HepG2 (cell line): ENCODE results near the gene MAFF. TPM values are rescaled to one million over a fixed set of nuclear protein-coding genes. Genes with fewer than 3 reads are reported as not detected.

Experiments used
- ETV6 ChIP-seq: sonication (generic); formaldehyde crosslinking; conservative IDR thresholded peaks from 2 replicates; pipeline ENCODE4 v1.4.0; 2020; ENCODE audit warnings: missing genetic modification reagents
- RNF2 ChIP-seq: fragments of 450-650 bp; conservative IDR thresholded peaks from 2 replicates; pipeline ENCODE4 v1.6.1; 2016; ENCODE audit warnings: low read depth
- SP140L ChIP-seq: sonication (generic); formaldehyde crosslinking; IDR thresholded peaks from 2 replicates; pipeline ENCODE4 v1.4.0; 2020; ENCODE audit warnings: missing genetic modification reagents, borderline replicate concordance
- YEATS2 ChIP-seq: sonication (generic); formaldehyde crosslinking; IDR thresholded peaks from 2 replicates; pipeline ENCODE4 v1.4.0; 2020; ENCODE audit warnings: missing genetic modification reagents, borderline replicate concordance
- ZFP1 ChIP-seq: IDR thresholded peaks from 2 replicates; pipeline ENCODE4 v1.6.1; 2016
- ZIK1 ChIP-seq: sonication (generic); formaldehyde crosslinking; IDR thresholded peaks from 2 replicates; pipeline ENCODE4 v1.5.0; 2020; ENCODE audit warnings: mild to moderate bottlenecking, low read depth, missing genetic modification reagents, borderline replicate concordance
- ZNF629 ChIP-seq: sonication (generic); formaldehyde crosslinking; conservative IDR thresholded peaks from 2 replicates; pipeline ENCODE4 v1.5.0; 2020; ENCODE audit warnings: missing genetic modification reagents
- ZNF782 ChIP-seq: sonication (generic); formaldehyde crosslinking; IDR thresholded peaks from 2 replicates; pipeline ENCODE4 v1.4.0; 2020; ENCODE audit warnings: missing genetic modification reagents, mild to moderate bottlenecking, borderline replicate concordance
- polyA plus RNA-seq, 8 experiments: library from polyadenylated mRNA; depleted of rRNA in 3 of 8; stranded (reverse) in 7 of 8; unstranded in 1 of 8; fragments of >200 nt; fragmentation: Illumina TruSeq in 4 of 8; extraction: Trizol in 4 of 8; gene quantifications; 2 replicates each; pipeline versions ENCODE4 v1.2.1 to v1.2.3, GENCODE V29; 2011 to 2016; ENCODE audit warnings: low read depth in 4 of 8, missing spikeins in 1 of 8, mixed read lengths in 1 of 8; ENCODE audit not compliant: insufficient read depth in 1 of 8
- total RNA-seq, 5 experiments: library from RNA; depleted of rRNA; stranded (reverse); fragments of >200 nt; fragmentation: Illumina TruSeq; extraction: Trizol; gene quantifications; 2 replicates each; pipeline ENCODE4 v1.2.3, GENCODE V29; 2016; ENCODE audit warnings: low read depth in 1 of 5
- TF ChIP-seq, protein P1 (sequence below): sonication (generic); formaldehyde crosslinking; IDR thresholded peaks from 2 replicates; pipeline ENCODE4 v1.4.0; 2020; ENCODE audit warnings: missing genetic modification reagents
- TF ChIP-seq, protein P2 (sequence below): sonication (generic); formaldehyde crosslinking; IDR thresholded peaks from 2 replicates; pipeline ENCODE4 v1.4.0; 2020; ENCODE audit warnings: mild to moderate bottlenecking, missing genetic modification reagents
- TF ChIP-seq, protein P3 (sequence below): sonication (generic); formaldehyde crosslinking; IDR thresholded peaks from 2 replicates; pipeline ENCODE4 v1.4.0; 2020; ENCODE audit warnings: mild to moderate bottlenecking, missing genetic modification reagents
- TF ChIP-seq, protein P4 (sequence below): sonication (generic); formaldehyde crosslinking; IDR thresholded peaks from 2 replicates; pipeline ENCODE4 v1.4.0; 2020; ENCODE audit warnings: low read depth, missing genetic modification reagents

Gene MAFF
- total and polyA plus RNA-seq, 2 of the 13 experiments (the other 11 are each of a cell fraction or from before 2014, with no cell fraction given) = 5.4 to 14.3 TPM

DNA sequence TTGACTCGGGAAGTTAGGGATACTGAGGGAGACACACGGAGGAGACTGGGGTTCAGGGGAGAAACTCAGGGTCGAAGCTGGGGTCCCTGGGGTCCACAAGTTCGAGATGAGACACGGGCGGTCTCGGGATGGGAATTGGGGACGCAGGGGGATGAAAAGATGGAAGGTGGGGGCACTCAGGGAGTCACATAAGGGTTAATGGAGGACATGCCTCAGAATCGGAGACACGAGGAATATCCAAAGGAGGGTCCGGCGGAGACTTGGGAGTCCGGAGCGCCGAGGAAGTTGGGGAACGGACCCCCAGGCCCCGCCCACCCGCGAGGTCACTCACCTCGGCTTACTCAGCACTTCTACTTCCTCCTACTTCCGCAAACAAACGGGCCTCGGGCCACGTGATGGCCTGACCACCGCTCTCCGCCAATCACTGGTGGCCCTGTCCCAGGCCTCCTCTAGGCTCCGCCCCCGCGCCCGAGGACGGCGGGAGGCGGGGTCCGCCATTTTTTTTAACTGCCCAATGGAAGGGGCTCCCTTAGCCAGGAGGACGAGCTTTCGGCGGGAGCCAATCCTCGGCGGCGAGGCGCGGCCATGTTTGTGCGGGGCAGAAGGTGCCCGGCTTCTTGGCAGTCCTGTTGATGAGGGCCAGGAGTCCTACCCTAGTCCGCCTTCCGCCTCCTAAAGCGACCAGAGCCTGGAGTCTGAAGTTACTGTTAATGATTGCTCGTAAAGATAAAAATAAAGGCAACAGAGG lies 20.2 kb upstream of the MAFF start, which contains the start of gene PLA2G6 (continued):
- TF ChIP-seq SP140L (CRISPR knock-in tag) (no peak), RNF2 (no peak), ZIK1 (CRISPR knock-in tag) (no peak), ZNF782 (CRISPR knock-in tag) (no peak; the same call in 1 of the 2 replicates), YEATS2 (CRISPR knock-in tag) (no peak), ZNF629 (CRISPR knock-in tag) (no peak), ETV6 (CRISPR knock-in tag) (0 out of 2 replicates have a peak, but pooled peaks have one; percentile 16), ZFP1 (no peak)
- TF ChIP-seq, protein P1, sequence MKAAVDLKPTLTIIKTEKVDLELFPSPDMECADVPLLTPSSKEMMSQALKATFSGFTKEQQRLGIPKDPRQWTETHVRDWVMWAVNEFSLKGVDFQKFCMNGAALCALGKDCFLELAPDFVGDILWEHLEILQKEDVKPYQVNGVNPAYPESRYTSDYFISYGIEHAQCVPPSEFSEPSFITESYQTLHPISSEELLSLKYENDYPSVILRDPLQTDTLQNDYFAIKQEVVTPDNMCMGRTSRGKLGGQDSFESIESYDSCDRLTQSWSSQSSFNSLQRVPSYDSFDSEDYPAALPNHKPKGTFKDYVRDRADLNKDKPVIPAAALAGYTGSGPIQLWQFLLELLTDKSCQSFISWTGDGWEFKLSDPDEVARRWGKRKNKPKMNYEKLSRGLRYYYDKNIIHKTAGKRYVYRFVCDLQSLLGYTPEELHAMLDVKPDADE (CRISPR knock-in tag) = no peak
- TF ChIP-seq, protein P2, sequence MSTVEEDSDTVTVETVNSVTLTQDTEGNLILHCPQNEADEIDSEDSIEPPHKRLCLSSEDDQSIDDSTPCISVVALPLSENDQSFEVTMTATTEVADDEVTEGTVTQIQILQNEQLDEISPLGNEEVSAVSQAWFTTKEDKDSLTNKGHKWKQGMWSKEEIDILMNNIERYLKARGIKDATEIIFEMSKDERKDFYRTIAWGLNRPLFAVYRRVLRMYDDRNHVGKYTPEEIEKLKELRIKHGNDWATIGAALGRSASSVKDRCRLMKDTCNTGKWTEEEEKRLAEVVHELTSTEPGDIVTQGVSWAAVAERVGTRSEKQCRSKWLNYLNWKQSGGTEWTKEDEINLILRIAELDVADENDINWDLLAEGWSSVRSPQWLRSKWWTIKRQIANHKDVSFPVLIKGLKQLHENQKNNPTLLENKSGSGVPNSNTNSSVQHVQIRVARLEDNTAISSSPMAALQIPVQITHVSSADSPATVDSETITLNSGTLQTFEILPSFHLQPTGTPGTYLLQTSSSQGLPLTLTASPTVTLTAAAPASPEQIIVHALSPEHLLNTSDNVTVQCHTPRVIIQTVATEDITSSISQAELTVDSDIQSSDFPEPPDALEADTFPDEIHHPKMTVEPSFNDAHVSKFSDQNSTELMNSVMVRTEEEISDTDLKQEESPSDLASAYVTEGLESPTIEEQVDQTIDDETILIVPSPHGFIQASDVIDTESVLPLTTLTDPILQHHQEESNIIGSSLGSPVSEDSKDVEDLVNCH (CRISPR knock-in tag) = no peak
- TF ChIP-seq, protein P3, sequence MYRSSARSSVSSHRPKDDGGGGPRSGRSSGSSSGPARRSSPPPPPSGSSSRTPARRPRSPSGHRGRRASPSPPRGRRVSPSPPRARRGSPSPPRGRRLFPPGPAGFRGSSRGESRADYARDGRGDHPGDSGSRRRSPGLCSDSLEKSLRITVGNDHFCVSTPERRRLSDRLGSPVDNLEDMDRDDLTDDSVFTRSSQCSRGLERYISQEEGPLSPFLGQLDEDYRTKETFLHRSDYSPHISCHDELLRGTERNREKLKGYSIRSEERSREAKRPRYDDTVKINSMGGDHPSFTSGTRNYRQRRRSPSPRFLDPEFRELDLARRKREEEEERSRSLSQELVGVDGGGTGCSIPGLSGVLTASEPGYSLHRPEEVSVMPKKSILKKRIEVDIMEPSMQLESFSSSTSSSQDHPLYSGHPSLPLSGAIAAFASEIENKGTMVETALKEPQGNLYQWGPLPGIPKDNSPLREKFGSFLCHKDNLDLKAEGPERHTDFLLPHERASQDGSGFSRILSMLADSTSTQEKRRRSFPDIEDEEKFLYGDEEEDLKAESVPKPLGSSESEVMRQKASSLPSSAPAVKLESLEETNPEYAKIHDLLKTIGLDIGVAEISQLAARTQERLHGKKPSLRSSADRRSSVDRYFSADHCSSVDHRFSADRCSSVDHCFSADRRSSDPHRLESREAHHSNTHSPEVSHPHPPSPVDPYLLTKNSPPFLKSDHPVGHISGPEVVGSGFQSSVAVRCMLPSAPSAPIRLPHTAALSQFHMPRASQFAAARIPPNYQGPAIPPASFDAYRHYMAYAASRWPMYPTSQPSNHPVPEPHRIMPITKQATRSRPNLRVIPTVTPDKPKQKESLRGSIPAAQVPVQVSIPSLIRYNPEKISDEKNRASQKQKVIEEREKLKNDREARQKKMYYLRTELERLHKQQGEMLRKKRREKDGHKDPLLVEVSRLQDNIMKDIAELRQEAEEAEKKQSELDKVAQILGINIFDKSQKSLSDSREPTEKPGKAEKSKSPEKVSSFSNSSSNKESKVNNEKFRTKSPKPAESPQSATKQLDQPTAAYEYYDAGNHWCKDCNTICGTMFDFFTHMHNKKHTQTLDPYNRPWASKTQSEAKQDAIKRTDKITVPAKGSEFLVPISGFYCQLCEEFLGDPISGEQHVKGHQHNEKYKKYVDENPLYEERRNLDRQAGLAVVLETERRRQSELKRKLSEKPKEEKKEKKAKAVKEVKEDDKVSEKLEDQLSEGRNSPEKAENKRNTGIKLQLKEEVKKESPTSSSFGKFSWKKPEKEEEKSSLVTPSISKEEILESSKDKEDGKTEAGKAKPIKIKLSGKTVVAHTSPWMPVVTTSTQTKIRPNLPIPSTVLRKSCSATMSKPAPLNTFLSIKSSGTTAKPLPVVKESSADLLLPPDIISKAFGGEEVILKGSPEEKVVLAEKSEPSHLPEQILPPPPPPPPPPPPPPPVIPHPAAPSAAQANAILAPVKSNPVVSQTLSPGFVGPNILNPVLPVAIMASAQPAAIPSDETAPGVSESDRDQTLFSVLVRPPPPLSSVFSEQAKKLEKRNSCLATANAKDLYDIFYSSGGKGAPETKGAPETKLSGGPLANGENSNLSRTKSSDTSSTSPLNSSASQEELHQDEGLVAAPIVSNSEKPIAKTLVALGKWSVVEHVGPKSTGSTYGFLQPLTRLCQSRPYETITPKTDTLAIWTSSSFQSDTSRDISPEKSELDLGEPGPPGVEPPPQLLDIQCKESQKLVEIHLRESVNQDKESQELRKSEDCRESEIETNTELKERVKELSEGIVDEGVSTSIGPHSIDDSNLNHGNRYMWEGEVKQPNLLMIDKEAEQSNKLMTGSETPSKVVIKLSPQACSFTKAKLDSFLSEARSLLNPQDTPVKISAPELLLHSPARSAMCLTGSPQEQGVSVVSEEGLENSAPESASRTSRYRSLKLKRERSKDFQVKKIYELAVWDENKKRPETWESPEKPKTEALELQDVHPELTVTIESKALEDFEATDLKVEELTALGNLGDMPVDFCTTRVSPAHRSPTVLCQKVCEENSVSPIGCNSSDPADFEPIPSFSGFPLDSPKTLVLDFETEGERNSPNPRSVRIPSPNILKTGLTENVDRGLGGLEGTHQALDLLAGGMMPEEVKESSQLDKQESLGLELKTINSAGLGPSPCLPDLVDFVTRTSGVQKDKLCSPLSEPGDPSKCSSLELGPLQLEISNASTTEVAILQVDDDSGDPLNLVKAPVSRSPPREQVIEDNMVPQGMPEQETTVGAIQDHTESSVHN (CRISPR knock-in tag) = no peak
- TF ChIP-seq, protein P4, sequence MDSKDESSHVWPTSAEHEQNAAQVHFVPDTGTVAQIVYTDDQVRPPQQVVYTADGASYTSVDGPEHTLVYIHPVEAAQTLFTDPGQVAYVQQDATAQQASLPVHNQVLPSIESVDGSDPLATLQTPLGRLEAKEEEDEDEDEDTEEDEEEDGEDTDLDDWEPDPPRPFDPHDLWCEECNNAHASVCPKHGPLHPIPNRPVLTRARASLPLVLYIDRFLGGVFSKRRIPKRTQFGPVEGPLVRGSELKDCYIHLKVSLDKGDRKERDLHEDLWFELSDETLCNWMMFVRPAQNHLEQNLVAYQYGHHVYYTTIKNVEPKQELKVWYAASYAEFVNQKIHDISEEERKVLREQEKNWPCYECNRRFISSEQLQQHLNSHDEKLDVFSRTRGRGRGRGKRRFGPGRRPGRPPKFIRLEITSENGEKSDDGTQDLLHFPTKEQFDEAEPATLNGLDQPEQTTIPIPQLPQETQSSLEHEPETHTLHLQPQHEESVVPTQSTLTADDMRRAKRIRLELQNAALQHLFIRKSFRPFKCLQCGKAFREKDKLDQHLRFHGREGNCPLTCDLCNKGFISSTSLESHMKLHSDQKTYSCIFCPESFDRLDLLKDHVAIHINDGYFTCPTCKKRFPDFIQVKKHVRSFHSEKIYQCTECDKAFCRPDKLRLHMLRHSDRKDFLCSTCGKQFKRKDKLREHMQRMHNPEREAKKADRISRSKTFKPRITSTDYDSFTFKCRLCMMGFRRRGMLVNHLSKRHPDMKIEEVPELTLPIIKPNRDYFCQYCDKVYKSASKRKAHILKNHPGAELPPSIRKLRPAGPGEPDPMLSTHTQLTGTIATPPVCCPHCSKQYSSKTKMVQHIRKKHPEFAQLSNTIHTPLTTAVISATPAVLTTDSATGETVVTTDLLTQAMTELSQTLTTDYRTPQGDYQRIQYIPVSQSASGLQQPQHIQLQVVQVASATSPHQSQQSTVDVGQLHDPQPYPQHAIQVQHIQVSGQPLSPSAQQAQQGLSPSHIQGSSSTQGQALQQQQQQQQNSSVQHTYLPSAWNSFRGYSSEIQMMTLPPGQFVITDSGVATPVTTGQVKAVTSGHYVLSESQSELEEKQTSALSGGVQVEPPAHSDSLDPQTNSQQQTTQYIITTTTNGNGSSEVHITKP (CRISPR knock-in tag) = no peak
